Psoas muscle (tissue), 8 donors: ENCODE results near the gene PRPF40B. TPM values are rescaled to one million over a fixed set of nuclear protein-coding genes. Genes with fewer than 3 reads are reported as not detected.
A peak's percentile ranks its signal among the peaks of the same experiment; 100 is the strongest.

ENCODE experiments used
- ATAC-seq, 4 donors: fragments of 200-7000 bp; cut with Tn5 transposase; one replicate each; pipeline ENCODE4 v1.9.1; 2020; ENCODE audit warnings: moderate library complexity in 3 of 4, mild to moderate bottlenecking in 2 of 4
- DNase-seq, 2 donors: peaks; one replicate each; pipeline ENCODE4 v3.0.0-alpha.2; 2020
- H3K27ac ChIP-seq: fragments of 200-600 bp; one replicate; pipeline ENCODE4 v1.8.0; 2022
- H3K27me3 ChIP-seq, 3 donors: fragments of 200-600 bp in 1 of 3; one replicate each; pipeline versions ENCODE4 v1.6.1 to v1.8.0; 2013 to 2022; ENCODE audit warnings: low read length in 2 of 3, mild to moderate bottlenecking in 2 of 3, moderate library complexity in 1 of 3; ENCODE audit not compliant: insufficient read depth in 3 of 3
- H3K36me3 ChIP-seq, 2 donors: fragments of 200-600 bp in 1 of 2; one replicate each; pipeline versions ENCODE4 v1.6.1 to v1.8.0; 2013 to 2022; ENCODE audit warnings: low read depth in 1 of 2, mild to moderate bottlenecking in 1 of 2, moderate library complexity in 1 of 2; ENCODE audit not compliant: insufficient read depth in 1 of 2
- H3K4me1 ChIP-seq: fragments of 200-600 bp; one replicate; pipeline ENCODE4 v1.8.0; 2022
- H3K4me3 ChIP-seq: fragments of 200-600 bp; one replicate; pipeline ENCODE4 v1.8.0; 2022; ENCODE audit warnings: mild to moderate bottlenecking
- H3K9me3 ChIP-seq: fragments of 200-600 bp; one replicate; pipeline ENCODE4 v1.8.0; 2022
- WGBS, 3 donors: extraction: QIAGEN DNeasy Blood & Tissue Kit; methylation state at CpG; one replicate each; pipeline versions ENCODE4 v1.1.6 to v1.1.7; 2013; 5-methylcytosine and 5-hydroxymethylcytosine counted together
- intact Hi-C, 2 donors: fragments of 100-400 bp; cut with DNase I; formaldehyde crosslinking; loops; one replicate each; pipeline versions ENCODE4 v1.11.0 to v1.14.2; 2022
- polyA plus RNA-seq, 3 donors: library from polyadenylated mRNA; stranded (reverse); fragments of 200-250 nt; gene quantifications; one replicate each; pipeline ENCODE4 v1.2.3, GENCODE V29; 2013
- total RNA-seq, 4 donors: library from RNA; stranded (reverse); fragmentation: NEBNext Ultra II Directional in 2 of 4; extraction: Animal tissue kit (Norgen Biotek cat#: 25700) in 2 of 4; gene quantifications; one replicate each; pipeline versions ENCODE4 v1.2.1 to v1.2.4, GENCODE V29; 2021 to 2023
- TF ChIP-seq, protein P1 (sequence below): fragments of 200-600 bp; IDR thresholded peaks from one replicate; pipeline ENCODE4 v1.8.0; 2022; ENCODE audit warnings: antibody characterized with exemption
- donor health status: healthy with polysubstance abuse.
- donor health status: DM: no; HTN: no; CAD: no; lungs with moderate emphysema.
- donor health status: Bipolar disorder and iron deficiency.
- donor health status: healthy.
- donor health status: DM: yes; HTN: yes; CAD: no.
- donor health status: DM: no; HTN: no; CAD: no.
- donor health status: DM: no; HTN: no; CAD: no.
- donor health status: DM: yes; HTN: yes; CAD: no.

PRPF40B gene
- total and polyA plus RNA-seq, 7 donors: 10.1 to 26.1 (median 24.5) TPM

DNA sequence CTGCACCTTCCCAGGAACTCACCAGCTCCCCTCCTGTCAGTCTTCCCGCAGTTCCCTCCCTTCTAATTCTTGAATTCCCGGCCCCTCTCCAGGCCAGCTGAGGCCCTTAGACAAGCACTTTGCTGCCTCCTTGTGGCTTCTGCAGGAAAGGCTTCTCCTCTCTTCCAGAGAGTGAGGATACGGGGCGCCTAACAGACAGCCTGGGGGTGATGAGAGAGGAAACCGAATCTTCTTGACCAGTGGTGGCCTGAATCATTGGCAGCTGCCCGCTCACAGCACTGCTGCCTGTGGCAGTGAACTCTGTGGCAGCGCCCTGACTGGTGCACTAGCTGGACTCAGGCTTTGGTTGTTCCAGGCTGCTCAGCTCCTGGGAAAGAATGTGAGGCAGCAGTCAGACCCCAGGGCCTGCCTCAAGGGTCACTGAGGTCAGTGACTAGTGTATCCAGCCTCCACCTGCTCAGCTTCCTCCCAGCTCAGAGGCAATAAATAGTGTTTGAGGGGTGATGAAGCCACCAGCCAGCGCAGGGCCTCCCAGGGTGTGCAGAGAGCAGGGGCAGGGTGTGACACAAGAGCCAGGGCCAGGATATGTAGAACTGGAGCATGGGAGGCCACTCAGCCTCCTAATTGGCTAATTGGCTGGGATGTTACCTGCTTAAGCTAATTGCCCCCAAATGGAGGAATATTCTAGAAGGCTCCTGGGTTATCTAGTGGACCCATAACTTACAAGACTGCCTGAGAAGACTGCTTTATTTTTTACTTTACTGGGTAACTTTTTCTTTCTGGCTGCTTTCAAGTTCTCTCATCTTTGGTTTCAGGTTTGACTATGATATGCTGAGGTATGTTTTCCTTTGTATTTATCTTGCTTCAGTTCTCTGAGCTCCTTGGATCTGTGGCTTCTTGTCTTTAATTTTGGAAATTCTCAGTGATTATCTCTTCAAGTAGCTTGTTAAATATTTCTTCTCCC lies 42.5 kb upstream of the PRPF40B start:
- Histone ChIP-seq H3K4me3 (no peak overlapping the region), H3K27me3 (no peaks in the 10 kb centered on the region), H3K36me3 (peaks cover 0 to 18% of the 10 kb centered on the region in 2 donors), H3K27ac (peak overlapping the region; percentile 21), H3K9me3 (no peaks in the 10 kb centered on the region), H3K4me1 (peaks cover 11% of the 10 kb centered on the region)
- intact Hi-C loops: loop anchor here (5.0 kb wide), 3 partner anchors 34 to 224 kb away; partner anchors contain the start of gene KCNH3 (in 1 of the 2)
- ATAC-seq (peak; percentile 82 to 97 (median 92)), DNase-seq (peak; percentile 73 to 86)
- TF ChIP-seq, protein P1, sequence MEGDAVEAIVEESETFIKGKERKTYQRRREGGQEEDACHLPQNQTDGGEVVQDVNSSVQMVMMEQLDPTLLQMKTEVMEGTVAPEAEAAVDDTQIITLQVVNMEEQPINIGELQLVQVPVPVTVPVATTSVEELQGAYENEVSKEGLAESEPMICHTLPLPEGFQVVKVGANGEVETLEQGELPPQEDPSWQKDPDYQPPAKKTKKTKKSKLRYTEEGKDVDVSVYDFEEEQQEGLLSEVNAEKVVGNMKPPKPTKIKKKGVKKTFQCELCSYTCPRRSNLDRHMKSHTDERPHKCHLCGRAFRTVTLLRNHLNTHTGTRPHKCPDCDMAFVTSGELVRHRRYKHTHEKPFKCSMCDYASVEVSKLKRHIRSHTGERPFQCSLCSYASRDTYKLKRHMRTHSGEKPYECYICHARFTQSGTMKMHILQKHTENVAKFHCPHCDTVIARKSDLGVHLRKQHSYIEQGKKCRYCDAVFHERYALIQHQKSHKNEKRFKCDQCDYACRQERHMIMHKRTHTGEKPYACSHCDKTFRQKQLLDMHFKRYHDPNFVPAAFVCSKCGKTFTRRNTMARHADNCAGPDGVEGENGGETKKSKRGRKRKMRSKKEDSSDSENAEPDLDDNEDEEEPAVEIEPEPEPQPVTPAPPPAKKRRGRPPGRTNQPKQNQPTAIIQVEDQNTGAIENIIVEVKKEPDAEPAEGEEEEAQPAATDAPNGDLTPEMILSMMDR: peak; percentile 76
- WGBS, 3 donors: 12 to 16% (median 13%) methylated on average over 8 of the region's 8 CpGs

GRCh38 chr12:49582201-49582600 lies 41.2 kb upstream of the PRPF40B start:
- H3K4me1 ChIP-seq: peaks cover 11% of the 10 kb centered on the region
- ATAC-seq: no peak
- intact Hi-C loops: loop anchor here (5.0 kb wide), 3 partner anchors 35 to 225 kb away; partner anchors contain the start of gene KCNH3 (in 1 of the 2)
- no peaks in the 10 kb centered on the region for H3K9me3 ChIP-seq
- WGBS, 3 donors: 67 to 84% (median 72%) methylated on average over 1 of the region's 1 CpG
- no peaks in the 10 kb centered on the region for H3K27me3 ChIP-seq
- H3K36me3 ChIP-seq: peaks cover 0 to 12% of the 10 kb centered on the region in 2 donors
- TF ChIP-seq, protein P1: no peak
- no peak for DNase-seq
- H3K4me3 ChIP-seq: no peak overlapping the region
- no peak overlapping the region for H3K27ac ChIP-seq

DNA sequence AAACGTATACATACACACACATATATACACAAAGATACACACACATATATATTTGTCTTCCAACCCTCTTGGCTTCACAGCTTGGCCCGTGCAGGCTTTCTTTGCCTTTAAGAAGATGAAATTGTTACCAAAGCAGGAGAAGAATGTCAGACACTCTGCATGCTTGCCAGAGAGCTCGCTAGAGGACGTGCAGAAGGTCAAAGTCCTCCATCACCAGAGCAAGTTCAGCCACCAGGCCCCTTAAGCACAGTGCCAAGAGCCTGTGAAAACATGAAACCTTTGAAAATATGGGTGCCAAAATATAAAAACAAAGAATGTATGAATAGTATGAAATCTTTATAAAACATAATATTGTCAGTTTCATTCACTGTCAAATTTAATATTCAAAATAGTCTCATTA lies 40.5 kb upstream of the PRPF40B start:
- 20 to 31% (median 23%) methylated on average over 4 of the region's 4 CpGs for WGBS, 3 donors
- no peak overlapping the region for H3K27ac ChIP-seq
- no peak for DNase-seq
- TF ChIP-seq, protein P1: no peak
- peak in 1 of 4 donors; percentile 40 for ATAC-seq
- H3K36me3 ChIP-seq: peaks cover 0 to 6% of the 10 kb centered on the region in 2 donors
- H3K27me3 ChIP-seq: no peaks in the 10 kb centered on the region
- no peaks in the 10 kb centered on the region for H3K9me3 ChIP-seq
- no peak overlapping the region for H3K4me3 ChIP-seq
- intact Hi-C loops: loop anchor here (5.0 kb wide), 3 partner anchors 36 to 226 kb away; partner anchors contain the start of gene KCNH3 (in 1 of the 2)
- H3K4me1 ChIP-seq: peaks cover 11% of the 10 kb centered on the region

GRCh38 chr12:49583366-49584094 lies 39.8 kb upstream of the PRPF40B start:
- intact Hi-C loops: loop anchor here (5.0 kb wide), 3 partner anchors 36 to 226 kb away; partner anchors contain the start of gene KCNH3 (in 1 of the 2)
- no peak for ATAC-seq
- H3K4me1 ChIP-seq: peaks cover 12% of the 10 kb centered on the region

More at GRCh38 chr12:49583366-49584094, 39.8 kb upstream of the PRPF40B start:
- Histone ChIP-seq H3K9me3 (no peaks in the 10 kb centered on the region), H3K4me3 (no peak overlapping the region), H3K27ac (no peak overlapping the region), H3K36me3 (peaks cover 0 to 6% of the 10 kb centered on the region in 2 donors), H3K27me3 (no peaks in the 10 kb centered on the region)
- WGBS, 3 donors: 47 to 59% (median 51%) methylated on average over 13 of the region's 13 CpGs
- no peak for DNase-seq
- TF ChIP-seq, protein P1: no peak
